Calu3 (cell line): ENCODE data around the gene CFD. TPM values are rescaled to one million over a fixed set of nuclear protein-coding genes. Genes with fewer than 3 reads are reported as not detected.

ENCODE experiments used
- BruUV-seq: library from RNA; stranded (reverse); fragments of 400-500 nt; replicated peaks from 2 replicates; lab custom pipeline; 2021; lab: Mats Ljungman, UMichigan
- CTCF ChIA-PET: fragments of 300-600 bp; sonication (Branson Sonifier 250); formaldehyde crosslinking; loops from one replicate; lab custom pipeline; 2022; ENCODE audit warnings: antibody characterized with exemption; lab: Charles Lee
- DNase-seq: peaks from one replicate; pipeline ENCODE4 v3.0.0; 2022
- H3K27ac Mint-ChIP-seq: one replicate; pipeline ENCODE4 v1.8.0; 2022; ENCODE audit warnings: mixed read lengths; ENCODE audit not compliant: unreplicated experiment
- H3K27me3 Mint-ChIP-seq: one replicate; pipeline ENCODE4 v1.8.0; 2022; ENCODE audit warnings: mixed read lengths; ENCODE audit not compliant: unreplicated experiment
- H3K36me3 Mint-ChIP-seq: one replicate; pipeline ENCODE4 v1.8.0; 2022; ENCODE audit warnings: mild to moderate bottlenecking, moderate library complexity, mixed read lengths; ENCODE audit not compliant: insufficient read depth, unreplicated experiment
- H3K4me1 Mint-ChIP-seq: one replicate; pipeline ENCODE4 v1.8.0; 2022; ENCODE audit warnings: mild to moderate bottlenecking, low read depth, mixed read lengths; ENCODE audit not compliant: unreplicated experiment
- H3K4me3 Mint-ChIP-seq: one replicate; pipeline ENCODE4 v1.8.0; 2022; ENCODE audit warnings: mild to moderate bottlenecking, low read depth, moderate library complexity, mixed read lengths; ENCODE audit not compliant: unreplicated experiment
- H3K9me3 Mint-ChIP-seq: one replicate; pipeline ENCODE4 v1.8.0; 2022; ENCODE audit warnings: low read depth, mixed read lengths; ENCODE audit not compliant: unreplicated experiment
- CTCF ChIP-seq: fragments of 200-600 bp; IDR thresholded peaks from one replicate; pipeline ENCODE4 v1.8.0; 2022; ENCODE audit warnings: antibody characterized with exemption; ENCODE audit not compliant: unreplicated experiment
- intact Hi-C: fragments of 100-400 bp; cut with micrococcal nuclease; formaldehyde crosslinking; loops from one replicate; pipeline ENCODE4 v1.10.0; 2022; ENCODE audit not compliant: unreplicated experiment
- total RNA-seq: library from RNA; stranded (reverse); gene quantifications from 2 replicates; pipeline ENCODE4 v1.2.3, GENCODE V29; 2022

Gene CFD
- total RNA-seq, 1 experiment from 2014 or later = 2.3 TPM

GRCh38 chr19:885536-886224, 26.2 kb downstream of the CFD start:
- H3K9me3 Mint-ChIP-seq = no peaks in the 10 kb centered on the region
- CTCF ChIA-PET = no interaction called here
- no peaks in the 10 kb centered on the region for H3K4me1 Mint-ChIP-seq
- no peak overlapping the region for H3K4me3 Mint-ChIP-seq
- no TSS peak for BruUV-seq
- H3K27me3 Mint-ChIP-seq = no peaks in the 10 kb centered on the region
- no peak for TF ChIP-seq CTCF
- peaks cover 34% of the 10 kb centered on the region for H3K36me3 Mint-ChIP-seq
- DNase-seq = no peak
- intact Hi-C loops = no loop called here
- no peak overlapping the region for H3K27ac Mint-ChIP-seq

- CTCF ChIA-PET = no interaction called here
- peaks cover 42% of the 10 kb centered on the region for H3K36me3 Mint-ChIP-seq
These were observed 27.6 kb downstream of the CFD start for GRCh38 chr19:887072-887471.

GRCh38 chr19:887599-887998, 28.1 kb downstream of the CFD start:
- no peak for TF ChIP-seq CTCF
- no peaks in the 10 kb centered on the region for H3K9me3 Mint-ChIP-seq
- BruUV-seq = no TSS peak
- no peaks in the 10 kb centered on the region for H3K27me3 Mint-ChIP-seq
- H3K4me3 Mint-ChIP-seq = no peak overlapping the region
- DNase-seq = no peak
- no peaks in the 10 kb centered on the region for H3K4me1 Mint-ChIP-seq
- H3K36me3 Mint-ChIP-seq = peaks cover 47% of the 10 kb centered on the region
- CTCF ChIA-PET = no interaction called here
- H3K27ac Mint-ChIP-seq = no peak overlapping the region
- intact Hi-C loops = no loop called here

More at GRCh38 chr19:887072-887471, 27.6 kb downstream of the CFD start:
- intact Hi-C loops = no loop called here
- DNase-seq = no peak
- H3K27ac Mint-ChIP-seq = no peak overlapping the region
- H3K9me3 Mint-ChIP-seq = no peaks in the 10 kb centered on the region
- H3K4me1 Mint-ChIP-seq = no peaks in the 10 kb centered on the region
- no peaks in the 10 kb centered on the region for H3K27me3 Mint-ChIP-seq
- no TSS peak for BruUV-seq
- H3K4me3 Mint-ChIP-seq = no peak overlapping the region
- no peak for TF ChIP-seq CTCF

- H3K9me3 Mint-ChIP-seq = no peaks in the 10 kb centered on the region
- BruUV-seq = no TSS peak
These were observed 29.3 kb downstream of the CFD start for GRCh38 chr19:888581-889385.

More at GRCh38 chr19:888581-889385, 29.3 kb downstream of the CFD start:
- CTCF ChIA-PET = no interaction called here
- H3K4me1 Mint-ChIP-seq = no peaks in the 10 kb centered on the region
- H3K36me3 Mint-ChIP-seq = peaks cover 51% of the 10 kb centered on the region
- no peak for DNase-seq
- no peak overlapping the region for H3K27ac Mint-ChIP-seq
- no peak overlapping the region for H3K4me3 Mint-ChIP-seq
- H3K27me3 Mint-ChIP-seq = no peaks in the 10 kb centered on the region
- TF ChIP-seq CTCF = no peak
- intact Hi-C loops = no loop called here
